GM12892 (cell line): Measurements from ENCODE around the gene ABLIM3.

Experiments
- POLR2A ChIP-seq: IDR thresholded peaks from 2 replicates; pipeline ENCODE4 v1.6.1; 2011; ENCODE audit warnings: low read depth, low read length, control low read depth
- POLR2AphosphoS5 ChIP-seq: IDR thresholded peaks from 2 replicates; pipeline ENCODE4 v1.6.1; 2011; ENCODE audit warnings: low read depth, low read length, control low read depth
- TAF1 ChIP-seq: IDR thresholded peaks from 2 replicates; pipeline ENCODE4 v1.6.1; 2011; ENCODE audit warnings: low read depth, mild to moderate bottlenecking, control low read depth, low read length, borderline replicate concordance

DNA sequence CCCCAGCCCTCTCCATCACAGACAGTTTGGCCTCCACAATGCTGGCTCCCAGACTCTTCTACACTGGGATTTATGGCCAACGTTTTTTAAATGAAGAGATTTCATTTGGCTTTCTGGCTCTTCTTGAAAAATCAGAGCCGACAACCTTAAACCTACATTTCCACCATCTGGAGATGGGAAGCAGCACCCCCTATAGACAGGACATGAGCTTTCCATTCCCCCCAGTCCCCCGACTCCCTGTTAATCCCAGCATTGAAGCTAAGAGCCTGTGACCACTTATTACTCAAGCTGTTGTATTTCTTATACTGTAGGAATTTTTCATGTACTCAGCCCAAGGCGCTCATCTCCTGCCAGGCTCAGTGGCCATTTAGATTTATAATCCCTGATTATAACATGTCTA, 96.4 kb downstream of the ABLIM3 start:
- no peak for TF ChIP-seq TAF1
- no peak for TF ChIP-seq POLR2AphosphoS5
- TF ChIP-seq POLR2A: no peak
